GM12873 (cell line): ENCODE results near the gene HSDL2.

ENCODE experiments used
- TF ChIP-seq, protein P1 (sequence below): IDR thresholded peaks from 2 replicates; pipeline ENCODE4 v1.5.1; 2012; ENCODE audit warnings: low read depth, mild to moderate bottlenecking, moderate library complexity, low read length, control low read depth; ENCODE audit not compliant: insufficient read depth; ENCODE audit errors: missing control alignments

The HSDL2 gene

GRCh38 chr9:112506571-112506970, 126.7 kb downstream of the HSDL2 start:
- TF ChIP-seq, protein P1, sequence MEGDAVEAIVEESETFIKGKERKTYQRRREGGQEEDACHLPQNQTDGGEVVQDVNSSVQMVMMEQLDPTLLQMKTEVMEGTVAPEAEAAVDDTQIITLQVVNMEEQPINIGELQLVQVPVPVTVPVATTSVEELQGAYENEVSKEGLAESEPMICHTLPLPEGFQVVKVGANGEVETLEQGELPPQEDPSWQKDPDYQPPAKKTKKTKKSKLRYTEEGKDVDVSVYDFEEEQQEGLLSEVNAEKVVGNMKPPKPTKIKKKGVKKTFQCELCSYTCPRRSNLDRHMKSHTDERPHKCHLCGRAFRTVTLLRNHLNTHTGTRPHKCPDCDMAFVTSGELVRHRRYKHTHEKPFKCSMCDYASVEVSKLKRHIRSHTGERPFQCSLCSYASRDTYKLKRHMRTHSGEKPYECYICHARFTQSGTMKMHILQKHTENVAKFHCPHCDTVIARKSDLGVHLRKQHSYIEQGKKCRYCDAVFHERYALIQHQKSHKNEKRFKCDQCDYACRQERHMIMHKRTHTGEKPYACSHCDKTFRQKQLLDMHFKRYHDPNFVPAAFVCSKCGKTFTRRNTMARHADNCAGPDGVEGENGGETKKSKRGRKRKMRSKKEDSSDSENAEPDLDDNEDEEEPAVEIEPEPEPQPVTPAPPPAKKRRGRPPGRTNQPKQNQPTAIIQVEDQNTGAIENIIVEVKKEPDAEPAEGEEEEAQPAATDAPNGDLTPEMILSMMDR, result no peak

GRCh38 chr9:112507001-112507680, 127.2 kb downstream of the HSDL2 start:
- TF ChIP-seq, protein P1, result no peak

GRCh38 chr9:112508377-112508776, 128.5 kb downstream of the HSDL2 start:
- TF ChIP-seq, protein P1, result no peak

DNA sequence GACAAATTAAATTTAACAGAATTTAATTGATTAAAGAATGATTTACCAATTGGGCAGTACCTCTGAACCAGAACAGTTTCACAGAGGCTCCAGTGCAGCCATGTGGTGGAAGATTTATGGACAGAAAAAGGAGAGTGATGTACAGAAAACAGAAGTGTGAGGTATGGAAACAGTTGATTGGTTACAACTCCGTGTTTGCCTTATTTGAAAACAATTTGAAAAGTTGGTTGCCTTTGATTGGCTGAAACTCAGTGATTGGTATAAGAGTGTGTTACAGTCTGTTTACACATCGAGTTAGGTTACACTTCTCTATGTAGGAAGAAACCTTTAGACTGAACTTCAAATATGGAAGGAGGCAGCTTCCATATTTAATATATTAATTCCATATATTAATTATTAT, 136.9 kb downstream of the HSDL2 start:
- TF ChIP-seq, protein P1, result no peak

- TF ChIP-seq, protein P1, result no peak
Observed at GRCh38 chr9:112520069-112520468, 140.2 kb downstream of the HSDL2 start.

- TF ChIP-seq, protein P1, result no peak
Observed at GRCh38 chr9:112520656-112521055, 140.7 kb downstream of the HSDL2 start.
